Fibroblast of lung (primary cell): ENCODE results near the gene CAMTA1. TPM values are rescaled to one million over a fixed set of nuclear protein-coding genes. Genes with fewer than 3 reads are reported as not detected.

Source experiments
- DNase-seq, 2 donors: peaks; one replicate each; pipeline versions ENCODE4 v3.0.0 to v3.0.0-alpha.2; 2010; ENCODE audit warnings: low read depth in 2 of 2
- H2AFZ ChIP-seq: 2 replicates; pipeline ENCODE4 v1.5.1; 2012; ENCODE audit warnings: low read length, control low read depth, inconsistent platforms
- H3K27ac ChIP-seq: 2 replicates; pipeline ENCODE4 v1.5.1; 2011; ENCODE audit warnings: low read length, control low read depth; ENCODE audit not compliant: insufficient read depth
- H3K27me3 ChIP-seq: 2 replicates; pipeline ENCODE4 v1.5.1; 2011; ENCODE audit warnings: mild to moderate bottlenecking, low read length; ENCODE audit not compliant: control insufficient read depth, insufficient read depth
- H3K36me3 ChIP-seq: 2 replicates; pipeline ENCODE4 v1.5.1; 2011; ENCODE audit warnings: low read length; ENCODE audit not compliant: control insufficient read depth, insufficient read depth
- H3K4me1 ChIP-seq: 2 replicates; pipeline ENCODE4 v1.5.1; 2011; ENCODE audit warnings: low read length; ENCODE audit not compliant: control insufficient read depth, insufficient read depth; ENCODE audit errors: extremely low read depth
- H3K4me2 ChIP-seq: 2 replicates; pipeline ENCODE4 v1.5.1; 2011; ENCODE audit warnings: low read length, control low read depth; ENCODE audit not compliant: insufficient read depth; ENCODE audit errors: extremely low read depth
- H3K4me3 ChIP-seq, 4 experiments: fragments of 200-600 bp in 1 of 4; sonication (generic) in 1 of 4; replicated peaks in 1 of 4; 2 replicates each; pipeline ENCODE4 v1.5.1; 2011 to 2016; ENCODE audit warnings: low read length in 4 of 4, low read depth in 3 of 4, mild to moderate bottlenecking in 3 of 4, control low read depth in 2 of 4, inconsistent platforms in 1 of 4, mixed read lengths in 1 of 4; ENCODE audit not compliant: insufficient read depth in 1 of 4; ENCODE audit errors: control extremely low read depth in 1 of 4
- H3K79me2 ChIP-seq: 2 replicates; pipeline ENCODE4 v1.5.1; 2012; ENCODE audit warnings: mild to moderate bottlenecking, low read length, inconsistent platforms; ENCODE audit not compliant: control insufficient read depth, insufficient read depth
- H3K9ac ChIP-seq: 2 replicates; pipeline ENCODE4 v1.5.1; 2011; ENCODE audit warnings: mild to moderate bottlenecking, low read length, control low read depth; ENCODE audit not compliant: insufficient read depth
- H3K9me3 ChIP-seq: 2 replicates; pipeline ENCODE4 v1.5.1; 2012; ENCODE audit warnings: low read depth, low read length; ENCODE audit not compliant: control insufficient read depth, insufficient read depth
- H4K20me1 ChIP-seq: 2 replicates; pipeline ENCODE4 v1.5.1; 2011; ENCODE audit warnings: low read length; ENCODE audit not compliant: control insufficient read depth, insufficient read depth; ENCODE audit errors: extremely low read depth
- CTCF ChIP-seq, 2 donors: IDR thresholded peaks in 1 of 2; conservative IDR thresholded peaks in 1 of 2; 1 replicate in 1 of 2; 2 replicates in 1 of 2; pipeline ENCODE4 v1.5.1; 2011 to 2012; ENCODE audit warnings: low read length in 2 of 2, control low read depth in 1 of 2, inconsistent platforms in 1 of 2, low read depth in 1 of 2, mild to moderate bottlenecking in 1 of 2
- EZH2 ChIP-seq: IDR thresholded peaks from 2 replicates; pipeline ENCODE4 v1.5.1; 2012; ENCODE audit warnings: low read length, control low read depth, mild to moderate bottlenecking; ENCODE audit errors: missing control alignments
- polyA plus RNA-seq, 2 donors: library from polyadenylated mRNA; depleted of rRNA in 1 of 2; stranded (reverse) in 1 of 2; unstranded in 1 of 2; fragments of >200 nt; gene quantifications; 2 replicates each; pipeline ENCODE4 v1.2.1, GENCODE V29; 2011 to 2012; ENCODE audit warnings: missing spikeins in 1 of 2
- total RNA-seq: library from RNA; depleted of rRNA; stranded (reverse); fragments of >200 nt; gene quantifications from 2 replicates; pipeline ENCODE4 v1.2.1, GENCODE V29; 2014

Gene CAMTA1
- total and polyA plus RNA-seq, 2 donors (not counting 1 experiment from before 2014, with no cell fraction given), result 47.6 to 86.0 TPM

DNA sequence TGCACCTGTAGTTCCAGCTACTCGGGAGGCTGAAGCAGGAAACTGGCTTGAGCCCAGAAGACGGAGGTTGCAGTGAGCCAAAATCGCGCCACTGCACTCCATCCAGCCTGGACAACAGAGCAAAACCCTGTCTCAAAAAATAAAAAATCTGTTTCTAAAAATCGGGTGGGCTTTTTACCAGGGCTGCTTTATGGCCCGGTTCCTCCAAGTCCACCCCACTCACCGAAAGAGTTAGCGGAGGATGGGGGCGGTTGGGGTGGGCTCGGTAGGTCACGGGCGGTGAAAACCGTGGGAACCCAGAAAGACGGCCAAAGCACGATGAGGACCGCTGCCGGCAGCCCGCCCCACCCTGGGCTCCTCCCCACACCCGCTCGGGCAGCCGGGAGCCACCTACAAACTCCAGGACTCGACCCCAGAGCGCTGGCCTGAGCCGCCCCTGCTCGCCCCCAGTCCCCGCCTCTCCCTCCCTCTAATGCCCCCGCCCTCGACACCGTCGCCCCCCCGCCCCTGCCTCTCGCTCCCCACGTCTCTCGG is 998.0 kb downstream of the CAMTA1 start:
- Histone ChIP-seq H3K4me3 (peak overlapping the region; percentile 43 to 65 (median 56)), H3K4me2 (peak overlapping the region; percentile 79), H3K9ac (peak overlapping the region; percentile 50), H3K27ac (peak overlapping the region; percentile 64), H3K36me3 (peaks cover 6% of the 10 kb centered on the region), H3K4me1 (peaks cover 3% of the 10 kb centered on the region), H3K9me3 (no peaks in the 10 kb centered on the region), H3K79me2 (no peaks in the 10 kb centered on the region), H3K27me3 (no peaks in the 10 kb centered on the region), H2AFZ (peak overlapping the region; percentile 16), H4K20me1 (no peaks in the 10 kb centered on the region)
- TF ChIP-seq CTCF (conservative IDR thresholded peaks at IDR 0.05 in 1 of 2, IDR thresholded peaks at IDR 0.05 in 1 of 2; ENCODE audit: low read depth in 1 of 2, low read length in 2 of 2) (no peak), EZH2 (no peak)
- DNase-seq, result peak; percentile 19 to 55

DNA sequence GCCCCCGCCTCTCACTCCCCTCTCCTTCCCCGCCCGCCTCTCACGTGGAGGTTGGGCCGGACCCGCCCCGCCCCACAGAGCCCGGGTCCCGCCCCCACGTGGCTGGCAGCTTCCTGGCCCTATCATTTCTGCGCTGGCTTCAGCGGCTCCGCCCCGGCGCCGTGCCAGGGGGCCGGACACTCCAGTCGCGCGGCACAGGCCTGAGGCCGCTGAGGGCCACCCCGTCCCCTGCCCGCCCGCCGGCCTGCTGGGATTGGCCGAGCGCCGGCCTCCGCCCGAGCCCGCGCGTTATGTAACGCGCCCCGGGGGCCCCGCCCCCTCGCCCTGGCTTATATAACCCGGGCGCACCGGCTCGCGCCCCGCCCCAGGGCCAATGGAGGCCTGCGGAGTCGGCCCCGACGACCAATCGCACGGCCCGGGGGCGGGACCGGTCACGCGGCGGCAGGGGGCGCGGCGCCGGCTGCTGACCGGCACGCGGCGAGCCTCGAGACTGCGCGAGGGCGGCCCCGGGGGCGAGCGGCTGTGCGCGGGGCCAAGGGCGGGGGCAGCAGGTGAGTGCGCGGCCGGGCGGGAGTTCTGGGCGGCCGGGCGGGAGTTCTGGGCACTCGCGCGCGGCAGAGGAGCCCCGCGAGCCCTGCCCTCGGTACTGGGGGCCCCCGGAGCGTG is 998.7 kb downstream of the CAMTA1 start, which contains the start of gene PER3:
PER3 (plus strand) TSS at position 466 of the 666 bp plus-strand sequence. CDS start 587 bp downstream, outside the sequence.
- Histone ChIP-seq H2AFZ (peak within 1 kb of the TSS; percentile 44), H3K4me1 (peaks cover 3% of the 10 kb centered on the region), H3K4me2 (peak within 1 kb of the TSS; percentile 79), H3K9ac (peak within 1 kb of the TSS; percentile 74), H3K27me3 (no peaks in the 10 kb centered on the region), H4K20me1 (no peaks in the 10 kb centered on the region), H3K36me3 (peaks cover 6% of the 10 kb centered on the region), H3K4me3 (peak within 1 kb of the TSS; percentile 50 to 65 (median 63)), H3K79me2 (no peaks in the 10 kb centered on the region), H3K9me3 (no peaks in the 10 kb centered on the region), H3K27ac (peak within 1 kb of the TSS; percentile 69)
- TF ChIP-seq CTCF (conservative IDR thresholded peaks at IDR 0.05 in 1 of 2, IDR thresholded peaks at IDR 0.05 in 1 of 2; ENCODE audit: low read depth in 1 of 2, low read length in 2 of 2) (no peak), EZH2 (no peak)
- DNase-seq, result peak; percentile 95

DNA sequence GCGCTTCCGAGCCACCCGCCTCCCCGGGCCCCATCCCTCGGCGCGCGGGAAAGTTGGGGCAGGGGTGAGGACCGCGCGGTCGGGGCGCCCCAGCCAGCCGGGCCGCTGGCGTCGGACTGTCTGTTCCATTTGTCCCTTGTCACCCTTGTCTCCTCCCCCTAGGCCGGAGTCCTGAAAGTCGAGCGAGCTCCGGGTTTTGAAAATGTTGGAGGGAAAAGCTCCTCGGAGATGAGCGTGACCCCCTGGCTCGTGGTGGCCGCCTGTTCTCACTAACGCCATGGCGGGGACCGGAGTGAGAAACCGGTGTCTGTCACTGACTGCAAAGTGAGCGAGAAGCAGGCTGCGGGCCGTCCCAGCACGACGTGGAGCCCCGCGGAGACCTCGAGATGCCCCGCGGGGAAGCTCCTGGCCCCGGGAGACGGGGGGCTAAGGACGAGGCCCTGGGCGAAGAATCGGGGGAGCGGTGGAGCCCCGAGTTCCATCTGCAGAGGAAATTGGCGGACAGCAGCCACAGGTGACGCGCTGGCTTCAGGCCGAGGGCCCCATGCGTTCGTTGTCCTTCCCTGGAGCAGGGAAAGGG is 999.3 kb downstream of the CAMTA1 start:
- Histone ChIP-seq H3K4me2 (peak overlapping the region; percentile 73), H3K27ac (peak overlapping the region; percentile 69), H3K79me2 (no peaks in the 10 kb centered on the region), H3K27me3 (no peaks in the 10 kb centered on the region), H4K20me1 (no peaks in the 10 kb centered on the region), H3K9me3 (no peaks in the 10 kb centered on the region), H3K4me3 (peak overlapping the region in 3 of 4 experiments; percentile 51 to 64 (median 62)), H2AFZ (peak overlapping the region; percentile 44), H3K9ac (peak overlapping the region; percentile 74), H3K4me1 (peaks cover 3% of the 10 kb centered on the region), H3K36me3 (peaks cover 5% of the 10 kb centered on the region)
- TF ChIP-seq CTCF (conservative IDR thresholded peaks at IDR 0.05 in 1 of 2, IDR thresholded peaks at IDR 0.05 in 1 of 2; ENCODE audit: low read depth in 1 of 2, low read length in 2 of 2) (no peak), EZH2 (no peak)
- DNase-seq, result no peak
